ENCODE data around the gene CCDC27. TPM values are rescaled to one million over a fixed set of nuclear protein-coding genes. Genes with fewer than 3 reads are reported as not detected.

The CCDC27 gene
- total and polyA plus RNA-seq, 3 experiments from 2014 or later: not detected

DNA sequence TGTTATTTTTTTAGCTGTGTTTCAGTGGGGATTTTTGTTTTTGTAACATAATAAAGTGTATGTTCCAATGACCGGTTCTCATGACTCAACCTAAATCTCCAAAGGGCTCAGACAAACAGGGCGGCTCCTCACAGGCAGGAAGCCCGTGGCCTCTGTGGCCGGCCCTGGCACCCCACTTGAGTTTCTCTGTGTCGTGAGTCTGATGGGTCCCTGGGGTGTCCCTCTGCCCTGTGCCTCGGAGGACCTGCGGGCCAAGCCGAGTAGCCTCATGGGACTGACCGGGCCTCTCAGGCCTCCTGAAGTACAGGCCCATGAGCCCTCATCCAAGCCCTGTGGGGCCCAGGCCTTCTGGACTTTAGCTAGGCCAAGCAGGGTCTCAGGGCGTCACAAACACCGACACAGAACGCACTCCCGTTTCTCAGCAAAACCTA is 16.1 kb upstream of the CCDC27 start:
- DNase-seq: no peak
- H3K27me3 ChIP-seq (ENCODE audit: insufficient read depth, low read length, poor library complexity, severe bottlenecking): no peaks in the 10 kb centered on the region
- H3K27ac ChIP-seq (ENCODE audit: low read depth, low read length): no peak overlapping the region
- no peaks in the 10 kb centered on the region for H3K4me1 ChIP-seq (ENCODE audit: insufficient read depth, low read length)
- peaks cover 0 to 2% of the 10 kb centered on the region in 2 donors for H3K27me3 Mint-ChIP-seq
- CTCF ChIA-PET: no interaction called here
- H3K36me3 Mint-ChIP-seq: peaks cover 0 to 17% (median 4%) of the 10 kb centered on the region in 3 donors
- H3K9me3 Mint-ChIP-seq: no peaks in the 10 kb centered on the region
- no peaks in the 10 kb centered on the region for H3K9me3 ChIP-seq (ENCODE audit: low read length)
- no peak overlapping the region for H3K4me3 Mint-ChIP-seq
- H3K4me3 ChIP-seq (ENCODE audit: low read length): no peak overlapping the region
- POLR2A ChIA-PET: no interaction called here
- no peak overlapping the region for H3K27ac Mint-ChIP-seq
- H3K4me1 Mint-ChIP-seq: no peaks in the 10 kb centered on the region
- peaks cover 10% of the 10 kb centered on the region for H3K36me3 ChIP-seq (ENCODE audit: insufficient read depth, low read length)

DNA sequence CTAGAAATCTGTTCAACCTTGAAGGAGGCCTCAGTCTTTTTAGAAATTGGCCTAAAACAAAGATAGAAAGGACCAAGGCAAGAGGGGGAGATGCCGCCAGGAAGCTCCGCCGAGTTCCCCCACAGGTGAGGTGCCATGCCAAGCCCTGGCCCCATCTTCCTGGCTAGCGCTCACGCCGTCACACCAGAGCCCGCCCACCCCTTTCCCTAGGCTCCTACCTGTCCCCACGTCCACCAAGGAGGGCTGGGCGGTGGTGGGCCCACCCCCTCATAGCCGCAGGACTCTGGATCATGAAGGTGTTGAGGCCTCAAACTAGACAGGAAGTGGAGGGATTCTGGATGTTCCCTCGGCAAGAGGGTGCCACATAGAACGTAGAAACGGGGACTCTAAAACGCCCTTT is 15.5 kb upstream of the CCDC27 start:
- H3K36me3 ChIP-seq (ENCODE audit: insufficient read depth, low read length): peaks cover 10% of the 10 kb centered on the region
- Mint-ChIP-seq H3K4me3 (no peak overlapping the region), H3K27ac (peak overlapping the region in 1 of 8 donors; percentile 14), H3K9me3 (no peaks in the 10 kb centered on the region), H3K27me3 (peaks cover 0 to 2% of the 10 kb centered on the region in 2 donors), H3K36me3 (peaks cover 4 to 21% (median 4%) of the 10 kb centered on the region in 3 donors), H3K4me1 (no peaks in the 10 kb centered on the region)
- H3K27me3 ChIP-seq (ENCODE audit: insufficient read depth, low read length, poor library complexity, severe bottlenecking): no peaks in the 10 kb centered on the region
- DNase-seq: no peak
- no peaks in the 10 kb centered on the region for H3K9me3 ChIP-seq (ENCODE audit: low read length)
- POLR2A ChIA-PET: no interaction called here
- H3K27ac ChIP-seq (ENCODE audit: low read depth, low read length): no peak overlapping the region
- H3K4me1 ChIP-seq (ENCODE audit: insufficient read depth, low read length): no peaks in the 10 kb centered on the region
- H3K4me3 ChIP-seq (ENCODE audit: low read length): no peak overlapping the region
- CTCF ChIA-PET: no interaction called here

DNA sequence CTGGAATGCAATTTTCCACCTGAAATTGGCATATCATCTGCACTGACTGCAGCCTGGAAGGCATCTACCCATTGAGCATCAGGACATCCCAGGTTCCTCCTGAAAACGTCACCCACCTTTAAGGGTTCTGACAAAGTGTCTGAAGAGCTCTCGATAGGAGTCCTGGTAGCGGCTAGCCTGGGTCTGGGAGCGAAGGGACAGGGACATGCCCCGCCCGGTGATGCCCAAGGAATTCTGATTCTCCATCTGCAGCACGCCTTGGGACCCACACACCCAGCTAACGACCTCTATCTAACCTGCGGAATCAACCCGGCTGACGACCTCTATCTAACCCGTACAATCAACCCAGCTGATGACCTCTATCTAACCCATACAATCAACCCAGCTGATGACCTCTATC is 13.3 kb upstream of the CCDC27 start:
- Mint-ChIP-seq H3K4me1 (peaks cover 0 to 5% (median 4%) of the 10 kb centered on the region in 3 donors), H3K36me3 (peaks cover 4 to 37% (median 4%) of the 10 kb centered on the region in 3 donors), H3K27me3 (no peaks in the 10 kb centered on the region), H3K9me3 (no peaks in the 10 kb centered on the region), H3K4me3 (no peak overlapping the region), H3K27ac (no peak overlapping the region)
- H3K4me3 ChIP-seq (ENCODE audit: low read length): no peak overlapping the region
- H3K4me1 ChIP-seq (ENCODE audit: insufficient read depth, low read length): no peaks in the 10 kb centered on the region
- H3K27me3 ChIP-seq (ENCODE audit: insufficient read depth, low read length, poor library complexity, severe bottlenecking): no peaks in the 10 kb centered on the region
- ChIA-PET CTCF (no interaction called here), POLR2A (no interaction called here)
- no peaks in the 10 kb centered on the region for H3K9me3 ChIP-seq (ENCODE audit: low read length)
- no peak for DNase-seq
- peaks cover 10% of the 10 kb centered on the region for H3K36me3 ChIP-seq (ENCODE audit: insufficient read depth, low read length)
- H3K27ac ChIP-seq (ENCODE audit: low read depth, low read length): no peak overlapping the region

DNA sequence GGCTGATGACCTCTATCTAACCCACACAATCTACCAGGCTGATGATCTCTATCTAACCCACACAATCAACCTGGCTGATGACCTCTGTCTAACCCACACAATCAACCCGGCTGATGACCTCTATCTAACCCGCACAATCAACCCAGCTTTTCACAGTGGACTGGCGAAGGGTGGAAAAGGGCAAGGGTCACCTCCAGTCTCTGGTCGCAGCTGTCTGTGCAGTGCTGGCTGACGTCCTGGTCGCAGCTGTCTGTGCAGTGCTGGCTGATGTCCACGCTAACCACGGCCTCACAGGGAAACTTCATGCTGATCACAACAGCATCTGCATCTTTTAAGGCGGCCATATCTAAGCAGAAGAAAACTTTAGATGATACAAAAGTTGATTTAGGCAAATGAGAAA is 12.2 kb upstream of the CCDC27 start:
- no peak for DNase-seq
- Mint-ChIP-seq H3K9me3 (no peaks in the 10 kb centered on the region), H3K4me1 (peaks cover 2 to 11% (median 7%) of the 10 kb centered on the region in 3 donors), H3K27me3 (no peaks in the 10 kb centered on the region), H3K36me3 (peaks cover 4 to 37% (median 4%) of the 10 kb centered on the region in 3 donors), H3K4me3 (no peak overlapping the region), H3K27ac (no peak overlapping the region)
- ChIA-PET CTCF (no interaction called here), POLR2A (no interaction called here)
- Histone ChIP-seq H3K4me3 (ENCODE audit: low read length) (no peak overlapping the region), H3K27me3 (ENCODE audit: insufficient read depth, low read length, poor library complexity, severe bottlenecking) (no peaks in the 10 kb centered on the region), H3K27ac (ENCODE audit: low read depth, low read length) (no peak overlapping the region), H3K4me1 (ENCODE audit: insufficient read depth, low read length) (no peaks in the 10 kb centered on the region), H3K9me3 (ENCODE audit: low read length) (no peaks in the 10 kb centered on the region), H3K36me3 (ENCODE audit: insufficient read depth, low read length) (peaks cover 10% of the 10 kb centered on the region)

DNA sequence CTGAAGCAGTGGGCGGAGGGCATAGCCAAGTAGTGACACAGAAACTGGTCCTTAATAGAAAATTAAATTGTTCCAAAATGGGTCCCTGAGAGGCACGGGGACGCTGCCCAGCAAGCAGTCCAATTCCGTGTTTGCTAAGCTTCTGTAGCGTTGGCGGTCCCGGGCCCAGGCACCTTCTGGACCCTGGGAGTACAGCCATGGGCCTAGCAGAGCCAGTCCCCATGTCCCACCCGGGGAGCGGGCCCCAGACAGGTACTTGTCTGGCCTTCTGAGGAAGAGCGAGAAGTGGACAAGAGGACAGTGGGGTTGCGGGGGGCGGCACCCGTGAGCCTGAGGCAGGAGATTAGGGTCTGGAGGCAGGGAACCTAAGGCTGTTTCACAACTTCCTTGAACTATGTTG is 11.5 kb upstream of the CCDC27 start:
- peak overlapping the region in 1 of 8 donors; percentile 60 for H3K27ac Mint-ChIP-seq
- no peaks in the 10 kb centered on the region for H3K4me1 ChIP-seq (ENCODE audit: insufficient read depth, low read length)
- H3K27me3 ChIP-seq (ENCODE audit: insufficient read depth, low read length, poor library complexity, severe bottlenecking): no peaks in the 10 kb centered on the region
- no peaks in the 10 kb centered on the region for H3K9me3 ChIP-seq (ENCODE audit: low read length)
- peaks cover 5 to 18% (median 13%) of the 10 kb centered on the region in 3 donors for H3K4me1 Mint-ChIP-seq
- peaks cover 4 to 35% (median 4%) of the 10 kb centered on the region in 3 donors for H3K36me3 Mint-ChIP-seq
- ChIA-PET CTCF (no interaction called here), POLR2A (no interaction called here)
- no peak overlapping the region for H3K27ac ChIP-seq (ENCODE audit: low read depth, low read length)
- peak in 1 of 5 donors; percentile 17 for DNase-seq
- no peaks in the 10 kb centered on the region for H3K9me3 Mint-ChIP-seq
- H3K27me3 Mint-ChIP-seq: peaks cover 0 to under 1% of the 10 kb centered on the region in 2 donors
- H3K4me3 ChIP-seq (ENCODE audit: low read length): no peak overlapping the region
- H3K36me3 ChIP-seq (ENCODE audit: insufficient read depth, low read length): peaks cover 10% of the 10 kb centered on the region
- H3K4me3 Mint-ChIP-seq: no peak overlapping the region

DNA sequence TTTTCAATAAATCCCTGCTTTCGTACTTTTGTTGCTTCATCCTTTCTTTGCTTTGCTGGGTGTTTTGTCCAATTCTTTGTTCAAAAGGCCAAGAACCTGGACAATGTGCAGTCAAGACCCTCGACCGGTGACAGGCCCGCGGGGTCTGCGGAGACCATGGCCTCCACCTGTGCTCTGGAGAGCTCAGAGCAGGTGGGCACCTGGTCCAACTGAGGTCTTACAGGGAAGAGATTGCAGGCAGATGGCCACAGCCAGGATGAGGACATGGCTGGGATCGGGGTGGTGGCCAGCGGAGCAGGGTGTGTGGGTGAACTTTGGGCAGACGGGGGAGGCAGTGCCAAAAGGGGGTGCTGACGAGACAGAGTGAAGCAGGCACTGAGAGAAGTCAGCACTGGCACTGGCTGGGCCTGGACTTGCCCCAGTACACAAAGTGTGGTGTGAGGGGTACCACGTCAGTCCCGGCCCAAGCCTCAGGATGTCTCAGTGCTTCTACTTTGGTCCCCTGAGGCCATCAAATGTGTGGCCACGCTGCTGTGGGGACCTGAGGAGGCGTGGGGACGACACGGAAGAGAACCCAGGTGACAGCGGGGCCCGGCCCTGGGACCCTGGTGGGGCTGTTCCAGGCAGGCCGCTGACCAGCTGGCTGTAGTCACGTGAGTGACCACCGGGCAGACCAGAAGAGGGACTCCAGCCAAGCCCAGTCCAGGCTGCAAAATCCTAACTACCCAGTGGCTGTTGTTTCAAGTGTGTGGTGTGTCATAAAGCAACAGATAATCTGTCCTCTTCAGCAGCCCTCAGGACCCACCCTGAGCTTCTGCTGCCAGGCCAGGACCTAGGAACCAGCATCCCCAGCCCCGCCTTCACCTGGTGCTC is 10.4 kb upstream of the CCDC27 start:
- peaks cover 9 to 28% (median 22%) of the 10 kb centered on the region in 3 donors for H3K4me1 Mint-ChIP-seq
- DNase-seq: peak in 1 of 5 donors; percentile 37
- no peaks in the 10 kb centered on the region for H3K9me3 Mint-ChIP-seq
- peak overlapping the region in 1 of 8 donors; percentile 46 for H3K27ac Mint-ChIP-seq
- H3K36me3 Mint-ChIP-seq: peaks cover 3 to 30% (median 4%) of the 10 kb centered on the region in 3 donors
- Histone ChIP-seq H3K27ac (ENCODE audit: low read depth, low read length) (no peak overlapping the region), H3K4me3 (ENCODE audit: low read length) (no peak overlapping the region), H3K27me3 (ENCODE audit: insufficient read depth, low read length, poor library complexity, severe bottlenecking) (no peaks in the 10 kb centered on the region), H3K9me3 (ENCODE audit: low read length) (no peaks in the 10 kb centered on the region), H3K36me3 (ENCODE audit: insufficient read depth, low read length) (peaks cover 10% of the 10 kb centered on the region), H3K4me1 (ENCODE audit: insufficient read depth, low read length) (no peaks in the 10 kb centered on the region)
- H3K27me3 Mint-ChIP-seq: peaks cover 0 to 1% of the 10 kb centered on the region in 2 donors
- ChIA-PET POLR2A (no interaction called here), CTCF (interaction anchor here (0.6 kb wide), 1 partner anchor 57 kb away, joined by 3 read pairs; no protein-coding TSS in a partner anchor)
- H3K4me3 Mint-ChIP-seq: peak overlapping the region in 1 of 7 donors; percentile 32

DNA sequence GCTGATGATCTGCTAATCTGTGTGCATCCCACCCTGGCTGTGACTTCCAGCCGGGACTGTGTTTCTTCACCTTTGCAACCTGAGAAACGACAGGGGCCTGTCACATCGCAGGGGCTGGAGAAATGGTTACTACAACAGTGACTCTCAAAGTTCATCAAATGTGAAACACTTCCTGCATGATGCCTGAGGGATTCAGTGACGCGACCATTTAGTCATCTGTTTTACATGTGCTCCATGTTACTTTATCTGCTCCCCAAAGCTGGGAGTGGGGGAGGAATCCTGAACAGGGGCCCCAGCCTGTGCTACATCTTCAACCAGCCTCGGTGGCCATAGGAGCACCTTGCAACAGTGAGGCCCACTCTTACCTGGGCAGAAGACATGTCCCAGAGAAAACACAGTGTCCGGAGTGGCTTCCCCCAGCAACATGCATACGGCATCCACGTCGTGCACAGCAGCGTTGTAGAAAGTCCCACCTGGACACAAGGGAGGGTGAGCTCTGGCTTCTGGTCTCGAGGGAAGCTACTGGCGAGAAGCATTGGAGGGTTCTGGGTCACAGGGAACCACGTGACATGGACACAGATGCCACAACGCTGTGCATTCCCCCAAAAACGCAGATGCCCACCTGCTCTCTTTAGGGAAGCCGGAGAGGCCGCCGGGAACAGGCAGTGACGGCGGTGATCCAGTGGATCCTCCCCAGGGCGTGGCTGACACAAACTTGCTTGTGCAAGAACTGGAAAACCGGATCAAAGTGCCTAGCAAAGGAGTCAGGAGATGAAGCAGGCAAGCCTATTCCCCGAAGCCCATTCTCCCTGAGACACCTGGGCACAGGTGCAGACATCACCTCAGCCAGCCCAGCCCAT is 9.6 kb upstream of the CCDC27 start:
- Mint-ChIP-seq H3K27me3 (peaks cover 0 to 1% of the 10 kb centered on the region in 2 donors), H3K27ac (peak overlapping the region in 1 of 8 donors; percentile 31), H3K9me3 (no peaks in the 10 kb centered on the region), H3K4me3 (peak overlapping the region in 1 of 7 donors; percentile 72), H3K4me1 (peaks cover 10 to 33% (median 23%) of the 10 kb centered on the region in 3 donors), H3K36me3 (peaks cover 0 to 24% (median 4%) of the 10 kb centered on the region in 3 donors)
- no peak for DNase-seq
- no peaks in the 10 kb centered on the region for H3K9me3 ChIP-seq (ENCODE audit: low read length)
- ChIA-PET CTCF (no interaction called here), POLR2A (no interaction called here)
- no peak overlapping the region for H3K4me3 ChIP-seq (ENCODE audit: low read length)
- no peak overlapping the region for H3K27ac ChIP-seq (ENCODE audit: low read depth, low read length)
- peaks cover 3% of the 10 kb centered on the region for H3K4me1 ChIP-seq (ENCODE audit: insufficient read depth, low read length)
- H3K36me3 ChIP-seq (ENCODE audit: insufficient read depth, low read length): peaks cover 10% of the 10 kb centered on the region
- H3K27me3 ChIP-seq (ENCODE audit: insufficient read depth, low read length, poor library complexity, severe bottlenecking): no peaks in the 10 kb centered on the region

DNA sequence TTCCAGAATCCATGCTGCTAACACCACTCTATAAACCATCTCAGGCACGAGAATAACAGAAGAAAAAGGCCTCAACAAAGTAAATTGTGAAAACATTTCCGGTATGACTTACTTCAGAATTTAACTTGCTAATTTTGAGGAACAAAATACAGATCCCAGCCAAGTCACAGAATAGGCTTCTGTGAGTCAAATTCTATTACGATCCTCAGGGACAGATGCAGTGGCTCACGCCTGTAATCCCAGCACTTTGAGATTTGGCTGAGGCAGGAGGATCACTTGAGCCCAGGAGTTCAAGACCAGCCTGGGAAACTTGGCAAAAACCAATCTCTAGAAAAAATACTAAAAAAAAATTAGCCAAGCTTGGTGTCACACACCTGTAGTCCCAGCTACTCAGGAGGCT is 8.8 kb upstream of the CCDC27 start:
- no peaks in the 10 kb centered on the region for H3K27me3 ChIP-seq (ENCODE audit: insufficient read depth, low read length, poor library complexity, severe bottlenecking)
- H3K27me3 Mint-ChIP-seq: peaks cover 0 to 1% of the 10 kb centered on the region in 2 donors
- H3K4me1 ChIP-seq (ENCODE audit: insufficient read depth, low read length): peaks cover 9% of the 10 kb centered on the region
- no peaks in the 10 kb centered on the region for H3K9me3 Mint-ChIP-seq
- ChIA-PET CTCF (no interaction called here), POLR2A (no interaction called here)
- H3K4me3 Mint-ChIP-seq: peak overlapping the region in 2 of 7 donors; percentile 34 to 72
- DNase-seq: no peak
- peaks cover 0 to 24% (median 4%) of the 10 kb centered on the region in 3 donors for H3K36me3 Mint-ChIP-seq
- H3K27ac Mint-ChIP-seq: peak overlapping the region in 1 of 8 donors; percentile 31
- peaks cover 17 to 39% (median 31%) of the 10 kb centered on the region in 3 donors for H3K4me1 Mint-ChIP-seq
- H3K4me3 ChIP-seq (ENCODE audit: low read length): no peak overlapping the region
- H3K9me3 ChIP-seq (ENCODE audit: low read length): no peaks in the 10 kb centered on the region
- peaks cover 10% of the 10 kb centered on the region for H3K36me3 ChIP-seq (ENCODE audit: insufficient read depth, low read length)
- H3K27ac ChIP-seq (ENCODE audit: low read depth, low read length): no peak overlapping the region
